HUES64 (cell line): ENCODE results near the gene CDK17.

Experiments
- H3K27ac ChIP-seq: 2 replicates; pipeline ENCODE4 v1.7.0; 2013; ENCODE audit warnings: low read depth, low read length, inconsistent platforms
- H3K27me3 ChIP-seq: 2 replicates; pipeline ENCODE4 v1.6.1; 2013; ENCODE audit warnings: mild to moderate bottlenecking, low read length; ENCODE audit not compliant: insufficient read depth
- H3K36me3 ChIP-seq: 2 replicates; pipeline ENCODE4 v1.6.1; 2013; ENCODE audit warnings: mild to moderate bottlenecking, low read length; ENCODE audit not compliant: insufficient read depth
- H3K4me1 ChIP-seq: 2 replicates; pipeline ENCODE4 v1.6.1; 2013; ENCODE audit warnings: mild to moderate bottlenecking, low read length, moderate library complexity; ENCODE audit not compliant: insufficient read depth
- H3K4me3 ChIP-seq: 2 replicates; pipeline ENCODE4 v1.5.1; 2013; ENCODE audit warnings: mild to moderate bottlenecking, low read length, moderate library complexity
- H3K9ac ChIP-seq: 2 replicates; pipeline ENCODE4 v1.6.1; 2013; ENCODE audit warnings: mild to moderate bottlenecking, low read depth, low read length
- H3K9me3 ChIP-seq: 2 replicates; pipeline ENCODE4 v1.6.1; 2013; ENCODE audit warnings: low read depth, low read length; ENCODE audit not compliant: insufficient read depth
- WGBS: fragments of 150-250, 120-280 bp; methylation state at CpG from one replicate; pipeline ENCODE4 v1.1.7; 2013; ENCODE audit warnings: missing lambda C conversion rate; 5-methylcytosine and 5-hydroxymethylcytosine counted together

CDK17 gene

DNA sequence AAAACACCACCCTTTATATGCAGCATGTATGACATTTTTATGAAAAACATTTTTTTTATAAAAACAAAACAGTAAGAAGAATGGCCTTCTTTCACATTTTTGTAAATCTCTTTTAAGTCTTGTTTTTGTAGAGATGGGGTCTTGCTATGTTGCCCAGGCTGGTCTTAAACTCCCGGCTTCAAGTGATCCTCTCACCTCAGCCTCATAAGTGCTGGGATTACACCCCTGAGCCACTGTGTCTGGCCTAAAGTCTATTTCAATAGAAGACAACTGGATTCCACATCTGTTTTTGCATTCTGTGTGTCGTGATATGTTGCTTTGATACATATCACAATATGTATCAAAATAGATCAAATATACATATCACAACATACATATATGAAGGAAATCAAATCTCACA, 107.1 kb downstream of the CDK17 start:
- Histone ChIP-seq H3K4me3 (no peak overlapping the region), H3K4me1 (no peaks in the 10 kb centered on the region), H3K36me3 (peaks cover 47% of the 10 kb centered on the region), H3K27me3 (no peaks in the 10 kb centered on the region), H3K9me3 (no peaks in the 10 kb centered on the region), H3K27ac (no peak overlapping the region), H3K9ac (no peak overlapping the region)
- 81% methylated on average over 1 of the region's 2 CpGs for WGBS

DNA sequence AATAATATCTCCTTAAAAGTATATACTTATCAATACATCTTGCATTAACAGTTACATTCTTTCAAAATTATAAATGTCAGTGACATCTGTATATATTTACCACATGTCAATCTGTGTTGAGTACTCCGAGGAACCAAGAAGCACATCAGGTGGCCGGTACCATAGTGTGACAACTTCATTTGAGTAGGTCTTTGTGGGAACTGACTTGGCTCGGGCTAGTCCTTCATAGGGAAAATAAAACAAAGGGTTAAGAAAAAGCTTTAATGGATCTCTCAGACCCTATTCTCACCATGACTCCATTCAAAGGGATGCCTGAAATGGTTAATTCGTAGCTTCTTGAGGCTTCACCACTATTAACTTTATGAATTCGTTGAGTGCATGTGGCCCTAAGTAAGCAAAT, 111.2 kb downstream of the CDK17 start:
- H3K9ac ChIP-seq, result no peak overlapping the region
- no peaks in the 10 kb centered on the region for H3K9me3 ChIP-seq
- H3K27ac ChIP-seq, result no peak overlapping the region
- H3K4me3 ChIP-seq, result no peak overlapping the region
- no peaks in the 10 kb centered on the region for H3K27me3 ChIP-seq
- H3K36me3 ChIP-seq, result peaks cover 57% of the 10 kb centered on the region
- 77% methylated on average over 5 of the region's 5 CpGs for WGBS
- H3K4me1 ChIP-seq, result no peaks in the 10 kb centered on the region

GRCh38 chr12:96285158-96285557, 115.1 kb downstream of the CDK17 start:
- Histone ChIP-seq H3K9ac (no peak overlapping the region), H3K4me1 (no peaks in the 10 kb centered on the region), H3K27ac (no peak overlapping the region), H3K36me3 (peaks cover 86% of the 10 kb centered on the region), H3K27me3 (no peaks in the 10 kb centered on the region), H3K4me3 (no peak overlapping the region), H3K9me3 (no peaks in the 10 kb centered on the region)

DNA sequence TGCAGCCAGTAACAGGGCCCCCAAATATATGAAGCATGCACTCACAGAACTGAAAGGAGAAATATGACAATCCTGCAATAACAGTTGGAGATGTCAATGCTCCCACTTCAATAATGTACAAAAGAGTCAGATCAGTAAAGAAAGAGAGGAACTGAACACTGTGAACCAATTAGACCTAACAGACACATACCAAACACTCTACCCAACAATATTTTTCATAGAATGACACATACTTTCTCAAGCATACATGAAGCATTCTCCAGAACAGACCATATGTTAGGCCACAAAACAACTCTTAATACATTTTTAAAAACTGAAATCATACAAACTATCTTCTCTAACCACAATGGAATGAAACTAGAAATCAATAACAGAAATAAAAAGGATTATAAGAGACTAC, 125.9 kb downstream of the CDK17 start:
- no peaks in the 10 kb centered on the region for H3K9me3 ChIP-seq
- H3K27me3 ChIP-seq, result no peaks in the 10 kb centered on the region
- H3K9ac ChIP-seq, result no peak overlapping the region
- no peaks in the 10 kb centered on the region for H3K4me1 ChIP-seq
- H3K4me3 ChIP-seq, result no peak overlapping the region
- H3K27ac ChIP-seq, result no peak overlapping the region
- peaks cover 60% of the 10 kb centered on the region for H3K36me3 ChIP-seq

- Histone ChIP-seq H3K4me3 (no peak overlapping the region), H3K4me1 (no peaks in the 10 kb centered on the region), H3K27me3 (no peaks in the 10 kb centered on the region), H3K9ac (no peak overlapping the region), H3K27ac (no peak overlapping the region), H3K9me3 (no peaks in the 10 kb centered on the region), H3K36me3 (peaks cover 56% of the 10 kb centered on the region)
- 86% methylated on average over 7 of the region's 8 CpGs for WGBS
Observed at GRCh38 chr12:96271469-96272199, 128.6 kb downstream of the CDK17 start.

DNA sequence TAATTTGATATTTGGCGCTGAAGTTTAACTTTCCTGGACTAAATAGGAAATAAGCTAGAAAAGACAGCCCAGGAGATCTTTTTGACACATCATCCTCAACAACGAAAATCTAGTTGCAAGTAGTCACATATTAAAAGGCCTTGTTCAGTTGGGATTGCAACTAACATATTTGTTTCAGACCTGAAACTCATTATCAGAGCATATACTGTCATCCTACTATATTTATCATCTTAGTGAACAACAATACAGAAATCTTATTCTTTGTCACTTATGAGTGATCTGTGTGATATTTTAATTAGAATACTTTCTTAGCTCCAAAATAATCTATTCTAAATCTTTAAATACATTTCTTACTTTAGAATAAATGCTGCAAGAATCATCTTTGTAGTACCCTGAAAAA, 134.0 kb downstream of the CDK17 start:
- no peak overlapping the region for H3K27ac ChIP-seq
- WGBS, result 93% methylated on average over 2 of the region's 2 CpGs
- H3K4me1 ChIP-seq, result no peaks in the 10 kb centered on the region
- no peak overlapping the region for H3K4me3 ChIP-seq
- no peak overlapping the region for H3K9ac ChIP-seq
- H3K27me3 ChIP-seq, result no peaks in the 10 kb centered on the region
- no peaks in the 10 kb centered on the region for H3K9me3 ChIP-seq
- H3K36me3 ChIP-seq, result peaks cover 75% of the 10 kb centered on the region

GRCh38 chr12:96265836-96266235, 134.4 kb downstream of the CDK17 start:
- 100% methylated on average over 1 of the region's 1 CpG for WGBS
- Histone ChIP-seq H3K9me3 (no peaks in the 10 kb centered on the region), H3K27me3 (no peaks in the 10 kb centered on the region), H3K9ac (no peak overlapping the region), H3K27ac (no peak overlapping the region), H3K36me3 (peaks cover 75% of the 10 kb centered on the region), H3K4me3 (no peak overlapping the region), H3K4me1 (no peaks in the 10 kb centered on the region)

DNA sequence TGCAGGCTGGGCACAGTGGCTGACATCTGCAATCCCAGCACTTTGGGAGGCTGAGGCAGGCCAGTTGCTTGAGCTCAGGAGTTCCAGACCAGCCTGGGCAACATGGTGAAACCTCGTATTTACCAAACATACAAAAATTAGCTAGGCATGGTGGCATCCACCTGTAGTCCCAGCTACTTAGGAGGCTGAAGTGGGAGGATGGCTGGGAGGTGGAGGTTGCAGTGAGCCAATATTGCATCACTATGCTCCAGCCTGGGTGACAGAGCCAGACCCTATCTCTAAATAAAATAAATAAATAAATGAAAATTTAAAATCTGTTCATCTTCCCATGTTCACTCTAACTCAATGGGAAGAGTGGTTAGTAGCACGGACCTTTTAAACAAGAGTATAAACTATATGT, 134.8 kb downstream of the CDK17 start:
- Histone ChIP-seq H3K36me3 (peaks cover 76% of the 10 kb centered on the region), H3K27me3 (no peaks in the 10 kb centered on the region), H3K4me1 (no peaks in the 10 kb centered on the region), H3K27ac (no peak overlapping the region), H3K9ac (no peak overlapping the region), H3K9me3 (no peaks in the 10 kb centered on the region), H3K4me3 (no peak overlapping the region)
- 100% methylated on average over 1 of the region's 2 CpGs for WGBS

DNA sequence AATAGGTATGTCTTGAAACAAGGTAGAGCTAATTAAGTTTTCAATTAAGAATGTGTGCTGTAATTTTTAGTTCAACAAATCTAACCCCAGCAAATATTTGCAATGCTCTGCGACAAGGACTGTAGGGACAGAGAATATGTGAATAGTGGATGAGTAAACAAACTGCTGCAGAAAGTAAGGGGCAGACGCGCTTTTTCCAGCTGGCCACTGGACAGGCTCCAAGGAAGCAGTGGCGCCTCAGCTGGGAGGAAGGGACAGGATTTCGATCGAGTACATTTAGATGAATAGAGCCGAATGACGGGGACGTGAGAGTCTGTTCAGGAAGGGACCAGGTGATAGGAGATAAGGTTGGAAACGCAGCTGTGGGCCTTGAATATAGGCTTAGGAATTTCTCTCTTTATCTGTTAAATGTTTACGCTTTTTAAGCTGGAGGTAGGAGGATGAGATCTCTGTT, 136.8 kb downstream of the CDK17 start:
- peaks cover 73% of the 10 kb centered on the region for H3K36me3 ChIP-seq
- no peaks in the 10 kb centered on the region for H3K9me3 ChIP-seq
- H3K9ac ChIP-seq, result no peak overlapping the region; the same call in 1 of the 2 replicates
- WGBS, result 87% methylated on average over 11 of the region's 11 CpGs
- peaks cover 6% of the 10 kb centered on the region for H3K4me1 ChIP-seq
- no peak overlapping the region for H3K27ac ChIP-seq
- no peak overlapping the region for H3K4me3 ChIP-seq
- H3K27me3 ChIP-seq, result no peaks in the 10 kb centered on the region

GRCh38 chr12:96261557-96261956, 138.7 kb downstream of the CDK17 start:
- Histone ChIP-seq H3K4me1 (peaks cover 12% of the 10 kb centered on the region), H3K4me3 (no peak overlapping the region), H3K27ac (no peak overlapping the region), H3K27me3 (no peaks in the 10 kb centered on the region), H3K9me3 (no peaks in the 10 kb centered on the region), H3K36me3 (peaks cover 55% of the 10 kb centered on the region), H3K9ac (no peak overlapping the region)
- 93% methylated on average over 5 of the region's 5 CpGs for WGBS

- H3K9me3 ChIP-seq, result no peaks in the 10 kb centered on the region
- H3K27me3 ChIP-seq, result no peaks in the 10 kb centered on the region
- no peak overlapping the region for H3K4me3 ChIP-seq
- no peak overlapping the region for H3K9ac ChIP-seq
- peaks cover 12% of the 10 kb centered on the region for H3K4me1 ChIP-seq
- WGBS, result 92% methylated on average over 3 of the region's 3 CpGs
- peaks cover 48% of the 10 kb centered on the region for H3K36me3 ChIP-seq
- H3K27ac ChIP-seq, result no peak overlapping the region
Observed at GRCh38 chr12:96260644-96261043, 139.6 kb downstream of the CDK17 start.

DNA sequence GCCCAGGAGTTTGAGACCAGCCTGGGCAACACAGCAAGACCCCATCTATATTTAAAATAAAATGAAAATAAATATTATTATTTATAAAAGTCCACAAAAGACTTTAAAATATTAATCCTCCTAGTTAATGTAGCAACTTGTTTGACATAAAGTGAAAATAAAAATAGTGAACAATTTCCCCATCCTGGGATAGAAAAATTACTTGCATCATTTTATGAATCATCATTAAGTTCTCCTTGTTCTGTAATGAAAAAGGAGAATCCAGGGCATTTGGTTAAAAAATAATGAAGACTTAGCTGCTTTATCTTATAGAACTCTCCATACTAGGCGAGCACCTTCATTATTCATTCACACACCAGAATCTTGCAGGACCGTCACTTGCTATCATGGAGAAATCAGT, 140.0 kb downstream of the CDK17 start:
- 100% methylated on average over 2 of the region's 2 CpGs for WGBS
- H3K4me3 ChIP-seq, result no peak overlapping the region
- peaks cover 12% of the 10 kb centered on the region for H3K4me1 ChIP-seq
- no peak overlapping the region for H3K9ac ChIP-seq
- H3K27me3 ChIP-seq, result no peaks in the 10 kb centered on the region
- H3K27ac ChIP-seq, result no peak overlapping the region
- H3K9me3 ChIP-seq, result no peaks in the 10 kb centered on the region
- peaks cover 47% of the 10 kb centered on the region for H3K36me3 ChIP-seq
